Activated effector memory CD4-positive, alpha-beta T cell treated with Interleukin-2 at 50 U/mL for 16 hours (primary cell): ENCODE measurements around the gene ARHGEF2.

Experiments
- DNase-seq: peaks from one replicate; pipeline ENCODE4 v3.0.0-alpha.2; 2020

ARHGEF2 gene

GRCh38 chr1:155909894-155910293 lies 68.5 kb downstream of the ARHGEF2 start:
- DNase-seq: no peak

GRCh38 chr1:155904261-155904660 lies 74.1 kb downstream of the ARHGEF2 start:
- DNase-seq: no peak

GRCh38 chr1:155900161-155900560 lies 78.2 kb downstream of the ARHGEF2 start:
- DNase-seq: no peak

- no peak for DNase-seq
Measured at GRCh38 chr1:155899683-155900082, 78.7 kb downstream of the ARHGEF2 start.

GRCh38 chr1:155898888-155899287 lies 79.5 kb downstream of the ARHGEF2 start:
- DNase-seq: no peak

GRCh38 chr1:155897746-155898145 lies 80.6 kb downstream of the ARHGEF2 start:
- DNase-seq: no peak
